ENCODE measurements around the gene WTAP.
A peak's percentile ranks its signal among the peaks of the same experiment; 100 is the strongest.
"Not testable (repeated sequence)": the region's sequence is repeated elsewhere in the genome, so short reads cannot be mapped to it uniquely, and the experiment has no call there.

The WTAP gene

DNA sequence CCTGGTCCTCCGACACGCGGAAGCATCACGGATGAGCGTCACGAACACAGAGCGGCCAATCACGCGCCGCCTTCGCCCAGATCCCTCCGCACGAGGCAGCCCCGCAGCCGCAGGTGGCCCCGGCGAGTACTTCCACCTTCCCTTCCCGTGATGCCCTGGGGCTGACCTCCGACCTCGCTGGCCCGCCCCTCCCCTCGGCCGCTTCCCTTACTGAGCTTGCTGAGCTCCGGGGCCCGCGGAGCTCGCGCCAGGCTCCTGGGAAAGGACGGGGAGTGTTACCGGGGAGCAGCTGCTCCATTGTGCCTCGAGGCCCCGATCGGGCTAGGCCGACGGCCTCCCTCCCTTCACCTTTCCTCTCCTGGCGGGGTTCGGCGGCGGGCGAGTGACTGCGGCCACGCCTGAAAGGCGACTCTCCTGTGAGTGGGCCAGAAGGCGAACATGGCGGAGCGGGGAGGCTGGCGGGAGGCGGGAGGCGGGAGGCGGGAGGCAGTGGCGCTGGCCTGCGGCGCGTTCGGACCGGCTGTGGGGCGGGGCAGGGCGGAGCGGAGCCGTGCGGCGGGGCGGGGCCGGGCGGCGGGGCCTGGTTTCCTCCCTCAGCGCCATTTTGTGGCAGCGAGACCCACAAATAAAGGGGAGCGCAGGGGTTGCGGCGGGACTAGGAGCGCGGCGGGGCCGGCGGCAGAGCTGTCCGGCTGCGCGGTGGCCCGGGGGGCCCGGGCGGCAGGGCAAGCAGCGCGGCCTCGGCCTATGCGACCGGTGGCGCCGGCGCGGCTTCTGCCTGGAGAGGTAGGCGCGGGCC, at the start of gene WTAP:
WTAP (plus strand) TSS at position 589 of the 799 bp plus-strand sequence. CDS start 8,760 bp downstream, outside the sequence.
- DNase-seq (ENCODE audit: low read depth in 1 of 2, low spot score in 1 of 2), result peak; percentile 92 to 95

DNA sequence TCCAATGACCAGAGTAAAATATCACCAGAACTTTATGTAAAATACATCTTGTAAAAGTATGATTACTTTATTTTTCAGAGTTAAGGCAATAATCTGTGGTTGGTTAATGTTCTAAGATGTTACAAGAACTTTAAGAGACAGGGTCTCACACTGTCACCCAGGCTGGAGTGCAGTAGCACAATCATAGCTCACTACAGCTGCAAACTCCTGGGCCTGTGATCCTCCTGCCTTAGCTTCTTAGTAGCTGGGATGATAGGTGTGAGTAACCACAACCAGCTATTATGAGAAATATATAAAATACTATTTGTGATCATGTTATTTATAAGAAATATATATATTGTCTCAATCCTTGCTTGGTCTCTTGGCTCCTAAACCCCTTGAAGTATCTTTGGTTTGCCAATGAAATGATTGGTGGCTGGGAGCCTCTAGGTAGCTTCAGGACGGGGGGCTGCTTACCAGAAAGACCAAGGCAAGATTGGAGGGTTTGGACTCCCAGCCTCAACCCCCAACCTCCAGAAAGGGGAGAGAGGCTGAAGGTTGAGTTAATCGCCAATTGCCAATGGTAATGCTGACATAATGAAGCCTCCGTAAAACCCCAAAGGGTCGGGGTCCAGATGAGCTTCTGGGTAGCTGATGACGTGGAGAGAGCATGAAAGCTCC, 49.7 kb upstream of the WTAP start:
- no peak for DNase-seq (ENCODE audit: low read depth in 1 of 2, low spot score in 1 of 2)

DNA sequence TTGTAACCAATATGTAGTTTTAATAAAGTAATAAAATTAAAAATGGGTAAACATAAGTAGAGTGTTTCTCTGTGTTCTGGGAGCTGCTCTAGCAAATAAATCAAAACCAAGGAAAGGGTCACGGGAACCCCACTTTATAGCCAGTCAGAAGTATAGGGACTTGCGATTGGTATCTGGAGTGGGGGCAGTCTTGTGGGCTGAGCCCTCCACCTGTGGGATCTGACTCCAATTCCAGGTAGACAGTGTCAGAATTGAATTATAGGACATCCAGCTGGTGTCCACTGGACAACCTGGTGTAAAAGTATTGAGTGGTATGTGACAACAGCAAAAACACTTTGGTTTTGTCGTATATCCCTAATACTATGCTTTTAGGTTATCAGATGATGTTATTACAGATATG, 48.7 kb upstream of the WTAP start:
- DNase-seq (ENCODE audit: low read depth in 1 of 2, low spot score in 1 of 2), result no peak

DNA sequence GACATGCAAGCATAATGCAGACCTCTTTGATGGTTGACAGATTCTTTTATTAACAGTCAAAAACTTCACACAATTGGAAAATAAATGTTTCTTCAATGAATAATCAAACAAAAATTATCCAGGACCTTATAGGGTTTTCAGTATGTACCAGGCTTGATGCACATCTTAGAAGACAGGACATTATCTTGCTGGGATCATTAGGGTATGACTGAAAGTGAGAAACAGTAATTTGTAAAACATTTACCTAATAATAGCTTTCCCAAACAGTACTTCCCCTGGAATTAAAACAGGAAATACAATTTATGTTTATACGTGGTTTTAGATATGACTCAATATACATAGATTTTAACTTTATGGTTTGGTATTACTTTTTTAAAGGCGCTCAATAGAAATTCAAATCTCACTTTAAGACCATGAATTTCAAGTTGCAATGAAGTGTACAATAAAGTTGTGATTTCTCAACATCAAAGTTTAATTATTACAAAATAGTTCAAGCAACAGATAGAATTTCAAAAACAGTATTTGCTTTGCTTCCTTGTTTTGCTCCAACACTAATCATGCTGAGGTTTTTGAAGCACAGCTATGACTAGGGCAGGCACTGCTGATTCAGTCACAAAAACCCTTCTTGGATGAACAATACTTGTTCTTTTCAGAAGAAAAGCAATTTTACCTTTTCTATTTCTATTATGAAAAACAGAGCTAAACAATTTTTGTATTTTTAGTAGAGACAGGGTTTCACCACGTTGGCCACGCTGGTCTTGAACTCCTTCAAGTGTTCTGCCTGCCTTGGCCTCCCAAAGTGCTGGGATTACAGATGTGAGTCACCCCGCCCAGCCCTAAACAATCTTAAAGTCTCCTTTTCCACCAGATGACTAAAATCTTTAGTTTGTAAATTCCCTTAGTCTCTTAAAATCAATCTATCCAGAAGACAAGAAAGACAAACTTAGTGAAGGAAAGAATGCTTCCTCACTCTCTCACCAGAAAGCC, 47.9 kb upstream of the WTAP start:
- DNase-seq (ENCODE audit: low read depth in 1 of 2, low spot score in 1 of 2), result no peak

DNA sequence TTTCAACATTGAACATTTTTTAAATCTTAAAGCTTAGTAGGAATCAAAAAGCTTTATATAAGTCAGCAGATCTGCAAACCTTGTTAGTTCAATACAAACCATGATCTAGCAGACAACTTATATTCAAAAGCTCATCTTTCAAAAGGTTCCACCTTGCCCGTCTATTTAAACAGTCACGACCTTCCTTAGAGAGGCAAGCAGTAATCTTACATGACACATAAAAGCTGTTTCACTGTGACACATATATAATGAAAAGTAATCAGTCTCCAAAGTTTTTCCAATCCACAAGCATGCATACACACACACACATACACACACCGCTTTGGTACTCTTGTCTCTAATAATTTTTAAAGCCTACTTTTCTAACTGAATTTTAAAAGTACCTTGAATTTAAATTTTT, 47.2 kb upstream of the WTAP start:
- no peak for DNase-seq (ENCODE audit: low read depth in 1 of 2, low spot score in 1 of 2)

DNA sequence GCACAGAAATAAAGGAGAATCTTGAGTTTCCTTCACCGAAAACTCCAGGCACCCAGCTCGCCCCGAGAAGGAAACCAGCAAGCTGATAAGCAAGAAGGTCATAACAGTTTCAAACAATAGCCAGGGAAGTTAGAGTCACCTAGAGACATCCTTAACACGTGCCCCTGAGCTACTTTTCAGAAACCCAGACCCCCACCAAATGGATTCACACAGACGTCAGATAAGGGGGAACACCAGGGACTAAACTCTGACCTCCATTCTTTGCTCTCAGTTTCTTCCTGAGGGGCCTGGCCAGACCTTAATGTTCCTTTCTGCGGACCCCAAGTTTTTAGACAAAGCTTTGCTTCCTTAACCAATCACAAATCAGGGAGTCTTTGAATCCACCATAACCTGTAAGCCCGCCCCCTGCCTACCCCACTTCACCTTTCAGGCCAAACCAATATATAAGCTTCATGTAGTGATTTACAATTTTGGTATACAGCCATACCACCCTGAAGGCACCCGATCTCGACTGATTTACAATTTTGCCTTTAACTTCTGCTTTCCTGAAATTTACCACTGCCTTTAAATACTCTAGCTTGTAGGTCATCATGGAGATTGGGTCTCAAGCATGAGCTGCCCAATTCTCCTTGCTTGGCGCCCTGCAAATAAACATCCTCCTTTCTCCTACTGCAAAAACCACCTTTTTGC, 46.0 kb upstream of the WTAP start:
- DNase-seq (ENCODE audit: low read depth in 1 of 2, low spot score in 1 of 2), result no peak

GRCh38 chr6:159682295-159682694, 45.0 kb upstream of the WTAP start:
- DNase-seq (ENCODE audit: low read depth in 1 of 2, low spot score in 1 of 2), result no peak

DNA sequence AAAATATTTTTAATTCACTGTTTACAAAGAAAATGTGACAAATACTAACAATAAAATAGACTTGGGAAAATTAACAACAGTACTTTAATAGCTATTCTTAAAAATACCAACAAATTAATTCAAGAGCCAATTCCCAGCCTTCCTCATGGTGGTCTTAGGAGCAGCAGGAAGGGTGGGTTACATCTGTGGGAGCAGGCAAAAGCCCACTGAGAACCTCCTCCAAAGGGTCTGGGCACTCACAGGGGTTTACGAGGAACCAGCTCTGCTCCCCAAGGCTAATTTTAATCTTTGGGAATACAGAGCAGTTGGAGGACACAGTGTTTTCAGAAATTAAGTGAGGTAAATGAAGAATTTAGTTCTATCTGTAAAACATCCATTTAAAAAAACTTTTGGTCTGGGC, 44.5 kb upstream of the WTAP start:
- no peak for DNase-seq (ENCODE audit: low read depth in 1 of 2, low spot score in 1 of 2)

GRCh38 chr6:159684013-159684304, 43.3 kb upstream of the WTAP start:
- no peak for DNase-seq (ENCODE audit: low read depth in 1 of 2, low spot score in 1 of 2)

GRCh38 chr6:159686040-159686439, 41.3 kb upstream of the WTAP start:
- no peak for DNase-seq (ENCODE audit: low read depth in 1 of 2, low spot score in 1 of 2)

DNA sequence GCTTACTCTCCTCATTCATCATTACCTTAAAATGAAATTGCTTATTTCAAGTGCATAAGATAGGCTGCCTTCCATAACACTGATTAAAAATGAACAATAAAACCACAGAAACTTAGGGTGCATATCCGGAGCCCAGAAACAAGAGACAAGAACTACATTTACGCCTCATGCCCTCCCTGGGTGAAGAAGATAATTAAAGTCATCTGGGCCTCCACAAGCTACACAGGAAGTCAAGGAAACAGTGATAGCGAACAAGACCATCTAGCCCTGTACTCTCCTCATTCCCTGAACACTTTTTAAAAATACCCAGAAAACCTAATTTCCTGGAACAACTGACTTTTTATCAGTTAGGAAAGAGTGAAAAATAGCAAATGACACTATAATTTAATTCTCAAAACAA, 40.6 kb upstream of the WTAP start:
- DNase-seq (ENCODE audit: low read depth in 1 of 2, low spot score in 1 of 2), result no peak

- no peak for DNase-seq (ENCODE audit: low read depth in 1 of 2, low spot score in 1 of 2)
These were observed 40.0 kb upstream of the WTAP start for GRCh38 chr6:159687341-159687740.

GRCh38 chr6:159688266-159688905, 38.9 kb upstream of the WTAP start:
- DNase-seq (ENCODE audit: low read depth in 1 of 2, low spot score in 1 of 2), result no peak

DNA sequence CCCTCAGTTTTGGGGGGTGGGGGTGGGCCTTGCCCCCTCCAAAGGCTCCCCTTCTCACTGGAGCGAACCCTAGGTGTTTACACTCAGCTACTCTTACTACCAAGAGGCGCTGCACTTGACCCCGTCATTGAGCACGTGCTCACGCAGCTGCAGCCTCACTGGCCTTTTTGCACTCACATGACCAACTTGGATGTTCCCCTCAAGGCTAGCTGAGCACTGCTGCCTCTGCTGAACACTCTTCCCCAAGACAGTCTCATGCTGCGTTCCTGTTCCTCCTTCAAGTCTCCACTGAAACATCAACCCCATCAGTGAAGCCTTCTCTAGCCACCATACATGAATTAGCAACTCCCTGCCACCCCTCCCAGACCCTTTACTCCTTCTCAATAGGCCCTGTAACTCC, 38.3 kb upstream of the WTAP start:
- no peak for DNase-seq (ENCODE audit: low read depth in 1 of 2, low spot score in 1 of 2)

DNA sequence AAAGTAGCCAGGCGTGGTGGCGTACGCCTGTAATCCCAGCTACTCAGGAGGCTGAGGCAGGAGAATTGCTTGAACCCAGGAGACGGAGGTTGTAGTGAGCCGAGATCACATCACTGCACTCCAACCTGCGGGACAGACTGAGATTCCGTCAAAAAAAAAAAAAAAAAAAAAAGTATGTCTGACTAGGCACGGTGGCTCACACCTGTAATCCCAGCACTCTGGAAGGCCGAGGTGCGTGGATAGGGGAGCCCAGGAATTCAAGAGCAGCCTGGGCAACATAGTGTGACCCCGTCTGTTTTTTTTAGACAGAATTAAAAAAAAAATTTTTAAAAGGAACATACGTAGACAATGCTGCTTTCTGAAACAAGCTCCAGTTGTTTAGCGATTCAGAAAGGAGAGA, 37.2 kb upstream of the WTAP start:
- DNase-seq (ENCODE audit: low read depth in 1 of 2, low spot score in 1 of 2), result not testable (repeated sequence)

DNA sequence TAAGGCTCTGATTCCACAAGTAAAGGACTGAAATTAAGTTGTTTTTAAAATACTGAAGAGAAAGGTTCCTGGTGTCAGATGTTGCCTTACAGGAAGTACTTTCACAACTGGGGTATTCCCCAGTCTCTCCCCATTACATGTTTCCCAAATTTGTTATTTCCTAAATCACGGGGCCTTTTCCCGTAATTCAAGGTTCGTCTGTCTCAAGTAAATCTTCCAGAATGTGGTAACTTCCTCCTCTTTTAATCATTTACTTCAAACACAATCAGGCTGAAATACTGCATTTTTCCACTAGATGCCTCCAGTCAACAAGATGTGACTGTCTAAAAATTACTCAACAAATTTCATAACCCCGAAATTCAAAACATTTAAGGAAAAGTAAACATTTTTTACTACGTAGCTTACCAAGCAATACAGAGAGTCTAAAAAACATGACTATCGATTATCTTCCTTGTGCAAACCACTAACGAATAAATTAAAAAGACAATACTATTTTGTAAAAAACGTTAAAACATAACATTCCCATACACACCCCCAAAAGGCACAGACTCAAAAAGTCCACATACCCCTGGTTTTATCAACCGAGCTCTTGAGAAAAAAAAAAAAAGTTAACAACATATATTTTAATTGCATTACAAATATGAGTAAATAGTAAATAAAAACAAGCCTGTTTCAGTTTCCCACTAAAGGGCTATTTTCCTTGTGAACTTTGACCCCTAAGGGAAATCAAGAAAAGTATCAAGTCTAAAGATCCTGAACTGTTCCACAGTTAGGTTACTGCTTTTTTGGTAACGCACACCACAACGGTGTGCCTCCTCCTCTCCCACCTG, 36.0 kb upstream of the WTAP start:
- peak in 1 of 2 donors; percentile 35 for DNase-seq (ENCODE audit: low read depth in 1 of 2, low spot score in 1 of 2)

GRCh38 chr6:159691963-159692287, 35.4 kb upstream of the WTAP start:
- no peak for DNase-seq (ENCODE audit: low read depth in 1 of 2, low spot score in 1 of 2)

DNA sequence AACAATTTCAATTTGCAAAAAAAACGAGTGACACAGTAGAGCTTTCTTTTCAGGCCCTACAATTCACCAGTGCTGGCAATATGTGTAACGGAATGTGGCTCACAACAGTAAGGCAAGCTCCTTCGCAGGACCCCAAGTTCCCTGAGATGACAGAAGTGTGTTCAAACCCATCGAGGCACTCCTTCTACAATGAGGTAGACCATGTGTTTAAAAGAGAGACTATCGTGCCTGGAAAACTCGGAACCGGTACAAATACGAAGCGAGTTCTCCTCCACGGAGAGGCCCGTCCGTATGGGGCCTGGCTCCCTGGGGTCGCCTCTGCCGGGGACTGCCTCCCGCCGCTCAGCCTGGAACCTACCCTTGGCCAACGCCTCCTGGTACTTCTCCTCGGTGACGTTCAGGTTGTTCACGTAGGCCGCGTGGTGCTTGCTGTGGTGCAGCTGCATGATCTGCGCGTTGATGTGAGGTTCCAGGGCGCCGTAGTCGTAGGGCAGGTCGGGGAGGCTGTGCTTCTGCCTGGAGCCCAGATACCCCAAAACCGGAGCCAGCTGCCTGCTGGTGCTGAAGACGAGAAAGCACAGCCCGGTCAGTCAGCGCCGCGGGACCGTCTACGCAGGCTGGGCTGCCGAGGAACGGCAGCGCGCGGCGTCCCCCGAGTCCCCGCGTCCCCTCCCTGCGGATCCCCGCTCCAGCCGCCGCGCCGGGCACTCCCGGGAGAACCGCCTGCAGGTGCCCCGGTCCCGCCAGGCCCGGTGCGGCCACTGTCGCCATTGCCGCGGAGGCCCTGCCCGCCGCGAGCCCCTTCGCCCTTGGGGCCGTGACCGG, 34.8 kb upstream of the WTAP start:
- peak; percentile 44 to 49 for DNase-seq (ENCODE audit: low read depth in 1 of 2, low spot score in 1 of 2)
